HG03066 (cell line): ENCODE measurements around the gene TCEAL2.
"Not testable (repeated sequence)": the region's sequence is repeated elsewhere in the genome, so short reads cannot be mapped to it uniquely, and the experiment has no call there.

Experiments
- ATAC-seq: cut with Tn5 transposase; IDR thresholded peaks from one replicate; pipeline ENCODE4 v1.9.1; 2021; ENCODE audit warnings: low read depth; ENCODE audit not compliant: unreplicated experiment

The TCEAL2 gene

GRCh38 chrX:102125436-102125835 lies at the start of gene TCEAL2:
Gene TCEAL2, plus strand, starts transcription at chrX:102125679. Its CDS starts 1,152 bp downstream, at chrX:102126831.
- ATAC-seq = not testable (repeated sequence)

- no peak for ATAC-seq
Measured at GRCh38 chrX:102077426-102077825, 48.1 kb upstream of the TCEAL2 start.

- ATAC-seq = no peak
Measured at GRCh38 chrX:102085706-102086105, 39.8 kb upstream of the TCEAL2 start.

- no peak for ATAC-seq
Measured at GRCh38 chrX:102113367-102113766, 12.1 kb upstream of the TCEAL2 start.

- ATAC-seq = no peak
Measured at GRCh38 chrX:102115748-102116147, 9.7 kb upstream of the TCEAL2 start.

GRCh38 chrX:102125014-102125413 lies 465 bp upstream of the TCEAL2 start:
- ATAC-seq = not testable (repeated sequence)

GRCh38 chrX:102126080-102126818 lies 770 bp downstream of the TCEAL2 start:
- not testable (repeated sequence) for ATAC-seq

- ATAC-seq = no peak
Measured at GRCh38 chrX:102126863-102127262, 1.4 kb downstream of the TCEAL2 start.

- no peak for ATAC-seq
Measured at GRCh38 chrX:102129473-102129872, 4.0 kb downstream of the TCEAL2 start.

- no peak for ATAC-seq
Measured at GRCh38 chrX:102138064-102138463, 12.6 kb downstream of the TCEAL2 start.

GRCh38 chrX:102140876-102141275 lies 15.4 kb downstream of the TCEAL2 start:
- not testable (repeated sequence) for ATAC-seq

- ATAC-seq = not testable (repeated sequence)
Measured at GRCh38 chrX:102141631-102142030, 16.2 kb downstream of the TCEAL2 start.

- ATAC-seq = not testable (repeated sequence)
Measured at GRCh38 chrX:102142274-102142673, 16.8 kb downstream of the TCEAL2 start, which contains the start of gene TCEAL6. Gene TCEAL6, minus strand, starts transcription at chrX:102142481.

GRCh38 chrX:102154218-102154860 lies 28.9 kb downstream of the TCEAL2 start:
- no peak for ATAC-seq

- peak; percentile 33 for ATAC-seq
Measured at GRCh38 chrX:102154900-102155805, 29.7 kb downstream of the TCEAL2 start.

- peak; percentile 96 for ATAC-seq
Measured at GRCh38 chrX:102155806-102156179, 30.3 kb downstream of the TCEAL2 start, which contains the start of gene BEX5. Gene BEX5, minus strand, starts transcription at chrX:102155977. Its CDS starts 1,712 bp downstream, at chrX:102154265.
